Measurements from ENCODE around the gene WFDC10B. TPM values are rescaled to one million over a fixed set of nuclear protein-coding genes. Genes with fewer than 3 reads are reported as not detected.

WFDC10B gene
- under 1 TPM in 1 of 3 donors, not detected in 2; 0.73 TPM for total RNA-seq
- long read RNA-seq, donor 1, result 0 reads
- long read RNA-seq, donor 2, partial matches to known transcripts, result 0 of 1 reads
- long read RNA-seq, donor 2, other reads (novel, unspliced or antisense), result 1 of 1 reads

GRCh38 chr20:45704969-45705637, at the start of gene WFDC10B:
WFDC10B (minus strand) TSS chr20:45705019; CDS start chr20:45685992, 19,027 bp downstream.
- DNase-seq (peak in 1 of 3 donors; percentile 54), ATAC-seq (peak; percentile 62)
- TF ChIP-seq CTCF (IDR thresholded peaks at IDR 0.05), result no peak
- intact Hi-C loops (cut with DNase I, micrococcal nuclease), result no loop called here
- Histone ChIP-seq H3K9me3 (no peaks in the 10 kb centered on the region), H3K4me1 (ENCODE audit: low read depth) (peaks cover 4% of the 10 kb centered on the region), H3K36me3 (ENCODE audit: low read depth) (no peaks in the 10 kb centered on the region), H3K4me3 (no peak within 1 kb of the TSS)

- Histone ChIP-seq H3K4me3 (no peak overlapping the region), H3K4me1 (ENCODE audit: low read depth) (no peaks in the 10 kb centered on the region), H3K9me3 (no peaks in the 10 kb centered on the region), H3K36me3 (ENCODE audit: low read depth) (no peaks in the 10 kb centered on the region)
- DNase-seq (no peak), ATAC-seq (no peak)
- no peak for TF ChIP-seq CTCF (IDR thresholded peaks at IDR 0.05)
- intact Hi-C loops (cut with DNase I, micrococcal nuclease), result no loop called here
These were observed 47.9 kb upstream of the WFDC10B start for GRCh38 chr20:45752746-45753145.

GRCh38 chr20:45751721-45752120, 46.9 kb upstream of the WFDC10B start:
- Histone ChIP-seq H3K4me1 (ENCODE audit: low read depth) (no peaks in the 10 kb centered on the region), H3K36me3 (ENCODE audit: low read depth) (no peaks in the 10 kb centered on the region), H3K9me3 (no peaks in the 10 kb centered on the region), H3K4me3 (no peak overlapping the region)
- no peak for TF ChIP-seq CTCF (IDR thresholded peaks at IDR 0.05)
- intact Hi-C loops (cut with DNase I, micrococcal nuclease), result no loop called here
- no peak for ATAC-seq
- no peak for DNase-seq

- TF ChIP-seq CTCF (IDR thresholded peaks at IDR 0.05), result no peak
- no peaks in the 10 kb centered on the region for H3K36me3 ChIP-seq (ENCODE audit: low read depth)
- H3K4me1 ChIP-seq (ENCODE audit: low read depth), result no peaks in the 10 kb centered on the region
- ATAC-seq, result no peak
- H3K4me3 ChIP-seq, result no peak overlapping the region
- intact Hi-C loops (cut with DNase I, micrococcal nuclease), result no loop called here
- no peak for DNase-seq
- H3K9me3 ChIP-seq, result no peaks in the 10 kb centered on the region
These were observed 40.2 kb upstream of the WFDC10B start for GRCh38 chr20:45745015-45745414.

GRCh38 chr20:45742596-45742995, 37.8 kb upstream of the WFDC10B start:
- no peaks in the 10 kb centered on the region for H3K9me3 ChIP-seq
- TF ChIP-seq CTCF (IDR thresholded peaks at IDR 0.05), result no peak
- H3K4me1 ChIP-seq (ENCODE audit: low read depth), result no peaks in the 10 kb centered on the region
- no peak for DNase-seq
- intact Hi-C loops (cut with DNase I, micrococcal nuclease), result no loop called here
- H3K4me3 ChIP-seq, result no peak overlapping the region
- no peaks in the 10 kb centered on the region for H3K36me3 ChIP-seq (ENCODE audit: low read depth)
- ATAC-seq, result no peak

All from mucosa of descending colon (tissue), 3 donors.